Heart left ventricle (tissue), 13 donors: Measurements from ENCODE around the gene FSHR.

ENCODE experiments used
- POLR2A ChIP-seq, 2 donors: fragments of 450-650 bp; IDR thresholded peaks; one replicate each; pipeline ENCODE4 v1.6.1; 2017; ENCODE audit warnings: antibody characterized with exemption in 2 of 2, mild to moderate bottlenecking in 2 of 2, moderate library complexity in 2 of 2
- TF ChIP-seq, protein P1 (sequence below), 12 donors: fragments of 200-600 bp; sonication (generic) in 4 of 12; IDR thresholded peaks; one replicate each; pipeline versions ENCODE4 v1.5.0 to v1.8.0; 2018 to 2022; ENCODE audit warnings: antibody characterized with exemption in 12 of 12, mild to moderate bottlenecking in 5 of 12
- donor health status: ischemic (EF 13 %, LVEDD 7.1; RV severe dilation, severe dysfunction).
- donor health status: DM: no; HTN: yes; CAD: no.
- donor health status: DM: no; HTN: no; CAD: no.
- donor health status: ischemic (EF 25% LVEDD 6.9; RV normal size, moderate dysfunction).
- donor health status: ischemic (EF 25% LVEDD 5.7; RV mildly dilated, moderate dysfunction).
- donor health status: ischemic (EF 35%, LVEDD 5.7; RV mildly dilated, moderate dysfunction).
- donor health status: nonischemic (EF 11% LVEDD 7.7; RV severe dilation, severe dysfunction).
- donor health status: DM: yes; HTN: yes; CAD: no.
- donor health status: PGD.
- donor health status: ischemic (EF 29% LVEDD 5.4; RV normal size, mild dysfunction).
- donor health status: nonischemic (EF 23%, LVEDD 6.1; RV moderate dilation, normal function).

DNA sequence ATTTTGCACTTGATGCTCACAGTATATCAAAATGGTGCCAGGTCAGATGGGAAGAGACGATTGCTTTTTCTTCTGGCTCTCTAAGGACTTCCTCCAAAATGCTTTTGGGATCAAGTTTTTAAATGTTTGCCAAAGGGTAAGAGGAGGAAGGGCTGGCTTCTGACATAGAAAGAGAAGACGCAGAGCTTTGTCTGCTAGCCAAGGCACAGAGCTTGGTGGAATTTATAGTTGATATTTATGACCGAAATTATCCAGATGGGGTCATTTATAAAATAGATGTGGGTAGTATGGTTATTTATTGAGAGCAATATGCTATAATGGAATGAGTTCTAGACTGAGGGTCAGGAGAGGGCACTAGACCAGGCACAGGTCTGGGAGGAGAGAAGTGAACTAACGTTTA lies 193.3 kb downstream of the FSHR start:
- TF ChIP-seq, protein P1, sequence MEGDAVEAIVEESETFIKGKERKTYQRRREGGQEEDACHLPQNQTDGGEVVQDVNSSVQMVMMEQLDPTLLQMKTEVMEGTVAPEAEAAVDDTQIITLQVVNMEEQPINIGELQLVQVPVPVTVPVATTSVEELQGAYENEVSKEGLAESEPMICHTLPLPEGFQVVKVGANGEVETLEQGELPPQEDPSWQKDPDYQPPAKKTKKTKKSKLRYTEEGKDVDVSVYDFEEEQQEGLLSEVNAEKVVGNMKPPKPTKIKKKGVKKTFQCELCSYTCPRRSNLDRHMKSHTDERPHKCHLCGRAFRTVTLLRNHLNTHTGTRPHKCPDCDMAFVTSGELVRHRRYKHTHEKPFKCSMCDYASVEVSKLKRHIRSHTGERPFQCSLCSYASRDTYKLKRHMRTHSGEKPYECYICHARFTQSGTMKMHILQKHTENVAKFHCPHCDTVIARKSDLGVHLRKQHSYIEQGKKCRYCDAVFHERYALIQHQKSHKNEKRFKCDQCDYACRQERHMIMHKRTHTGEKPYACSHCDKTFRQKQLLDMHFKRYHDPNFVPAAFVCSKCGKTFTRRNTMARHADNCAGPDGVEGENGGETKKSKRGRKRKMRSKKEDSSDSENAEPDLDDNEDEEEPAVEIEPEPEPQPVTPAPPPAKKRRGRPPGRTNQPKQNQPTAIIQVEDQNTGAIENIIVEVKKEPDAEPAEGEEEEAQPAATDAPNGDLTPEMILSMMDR (IDR thresholded peaks at IDR 0.05), result no peak
- TF ChIP-seq POLR2A (IDR thresholded peaks at IDR 0.05), result no peak
